ENCODE measurements around the gene GARNL3.

Gene GARNL3

GRCh38 chr9:127233550-127233949 is 31.0 kb upstream of the GARNL3 start:
- no peak for DNase-seq (ENCODE audit: low spot score)

- no peak for DNase-seq (ENCODE audit: low spot score)
These were observed 30.6 kb upstream of the GARNL3 start for GRCh38 chr9:127233989-127234388.

- DNase-seq (ENCODE audit: low spot score): no peak
These were observed 26.8 kb upstream of the GARNL3 start for GRCh38 chr9:127237801-127238200.

GRCh38 chr9:127241354-127241753 is 23.2 kb upstream of the GARNL3 start:
- DNase-seq (ENCODE audit: low spot score): no peak

GRCh38 chr9:127244609-127245601 is 19.7 kb upstream of the GARNL3 start:
- peak; percentile 97 for DNase-seq (ENCODE audit: low spot score)

GRCh38 chr9:127245637-127246164 is 18.9 kb upstream of the GARNL3 start:
- no peak for DNase-seq (ENCODE audit: low spot score)

GRCh38 chr9:127248241-127248640 is 16.3 kb upstream of the GARNL3 start:
- no peak for DNase-seq (ENCODE audit: low spot score)

- DNase-seq (ENCODE audit: low spot score): no peak
These were observed 14.7 kb upstream of the GARNL3 start for GRCh38 chr9:127249877-127250276.

GRCh38 chr9:127250896-127251391 is 13.6 kb upstream of the GARNL3 start:
- no peak for DNase-seq (ENCODE audit: low spot score)

GRCh38 chr9:127252410-127253318 is 11.9 kb upstream of the GARNL3 start:
- DNase-seq (ENCODE audit: low spot score): no peak

- DNase-seq (ENCODE audit: low spot score): no peak
These were observed 11.1 kb upstream of the GARNL3 start for GRCh38 chr9:127253446-127253845.

- DNase-seq (ENCODE audit: low spot score): no peak
These were observed 8.9 kb upstream of the GARNL3 start for GRCh38 chr9:127255692-127256091.

- no peak for DNase-seq (ENCODE audit: low spot score)
These were observed 8.2 kb upstream of the GARNL3 start for GRCh38 chr9:127256324-127256723.

- DNase-seq (ENCODE audit: low spot score): no peak
These were observed 5.7 kb upstream of the GARNL3 start for GRCh38 chr9:127258606-127259471.

GRCh38 chr9:127262602-127263001 is 2.0 kb upstream of the GARNL3 start:
- no peak for DNase-seq (ENCODE audit: low spot score)

- DNase-seq (ENCODE audit: low spot score): no peak
These were observed 1.3 kb upstream of the GARNL3 start for GRCh38 chr9:127263237-127263636.

GRCh38 chr9:127263664-127264063 is 910 bp upstream of the GARNL3 start:
- no peak for DNase-seq (ENCODE audit: low spot score)

GRCh38 chr9:127267793-127268525 is 3.4 kb downstream of the GARNL3 start:
- DNase-seq (ENCODE audit: low spot score): no peak

GRCh38 chr9:127269449-127269848 is 4.9 kb downstream of the GARNL3 start:
- DNase-seq (ENCODE audit: low spot score): no peak

GRCh38 chr9:127273326-127273725 is 8.8 kb downstream of the GARNL3 start:
- DNase-seq (ENCODE audit: low spot score): no peak

GRCh38 chr9:127277099-127277498 is 12.5 kb downstream of the GARNL3 start:
- no peak for DNase-seq (ENCODE audit: low spot score)

Data from left forelimb (tissue), 1 donor.